ENCODE measurements around the gene SYT15. TPM values are rescaled to one million over a fixed set of nuclear protein-coding genes. Genes with fewer than 3 reads are reported as not detected.

The SYT15 gene
- total RNA-seq, 1 experiment from 2014 or later = 0.59 TPM

- H2BK5ac ChIP-seq (ENCODE audit: insufficient read length, low read length) = no peak overlapping the region
- no peaks in the 10 kb centered on the region for H3K9me3 Mint-ChIP-seq
- no peak overlapping the region for H3K27ac Mint-ChIP-seq
- no peak overlapping the region for H3K14ac ChIP-seq (ENCODE audit: insufficient read depth, low read length)
- no peak overlapping the region for H2BK15ac ChIP-seq (ENCODE audit: low read depth, low read length)
- H4K5ac ChIP-seq (ENCODE audit: insufficient read length, low read depth, low read length) = no peak overlapping the region
- no peak overlapping the region for H3K4ac ChIP-seq (ENCODE audit: low read depth, low read length)
- H3K18ac ChIP-seq (ENCODE audit: insufficient read length, low read depth, low read length) = no peak overlapping the region
- no peak overlapping the region for H2AFZ ChIP-seq (ENCODE audit: low read length)
- H2BK20ac ChIP-seq (ENCODE audit: low read depth, low read length, poor library complexity, severe bottlenecking) = no peak overlapping the region
- no peak for DNase-seq
- no peak overlapping the region for H3K23ac ChIP-seq (ENCODE audit: insufficient read length, low read depth, low read length)
- H3K27me3 ChIP-seq (ENCODE audit: insufficient read depth, low read length) = peaks cover 2% of the 10 kb centered on the region; the same call in 1 of the 2 replicates
- H3K27ac ChIP-seq (ENCODE audit: insufficient read length, low read depth, low read length) = no peak overlapping the region
- H3K9ac ChIP-seq (ENCODE audit: extremely low read depth, insufficient read length, low read length) = no peak overlapping the region
- H3K79me1 ChIP-seq (ENCODE audit: insufficient read depth, low read depth, low read length, poor library complexity, severe bottlenecking) = no peaks in the 10 kb centered on the region
- H4K8ac ChIP-seq (replicated peaks; ENCODE audit: insufficient read length, low read depth, low read length) = no peak overlapping the region
- peaks cover 14% of the 10 kb centered on the region for H3K23me2 ChIP-seq (ENCODE audit: insufficient read length, low read depth, low read length, poor library complexity, severe bottlenecking)
- no peak overlapping the region for H2AK5ac ChIP-seq (ENCODE audit: insufficient read length, low read length)
- H3K4me1 Mint-ChIP-seq = peaks cover 3 to 4% of the 10 kb centered on the region in 2 experiments; a peak in 3 of 4 replicates
- H3K4me1 ChIP-seq (ENCODE audit: insufficient read depth, low read length) = peaks cover 4% of the 10 kb centered on the region; the same call in 1 of the 2 replicates
- H4K20me1 ChIP-seq (ENCODE audit: control insufficient read depth, insufficient read depth, insufficient read length) = no peaks in the 10 kb centered on the region
- no peak overlapping the region for H4K91ac ChIP-seq (ENCODE audit: insufficient read length, low read depth, low read length)
- no peak for TF ChIP-seq CTCF (conservative IDR thresholded peaks at IDR 0.05)
- no CpG with 5 or more reads among the region's 1 CpG for WGBS (ENCODE audit: extremely low coverage, insufficient read length, low lambda C conversion rate)
- H2BK12ac ChIP-seq (ENCODE audit: insufficient read length, low read depth, low read length) = no peak overlapping the region
- no peak overlapping the region for H3K4me2 ChIP-seq (ENCODE audit: insufficient read depth, insufficient read length, low read length)
- H3K36me3 Mint-ChIP-seq (ENCODE audit: insufficient read depth in 1 of 3, low read depth in 3 of 3) = no peaks in the 10 kb centered on the region
- no peaks in the 10 kb centered on the region for H3K79me2 ChIP-seq (ENCODE audit: insufficient read depth, low read length)
- no peaks in the 10 kb centered on the region for H3K9me3 ChIP-seq (ENCODE audit: control insufficient read depth, low read depth, low read length)
- H3T11ph ChIP-seq (ENCODE audit: low read length) = no peak overlapping the region
- no peaks in the 10 kb centered on the region for H3K27me3 Mint-ChIP-seq (ENCODE audit: low read depth)
- H3K4me3 Mint-ChIP-seq = no peak overlapping the region; a peak in 2 of 5 replicates
- no peak overlapping the region for H2BK120ac ChIP-seq (ENCODE audit: low read depth, low read length, poor library complexity, severe bottlenecking)
- H3K56ac ChIP-seq (ENCODE audit: insufficient read length, low read depth, low read length) = no peak overlapping the region
Observed at GRCh38 chr10:46558122-46558391, 20.9 kb upstream of the SYT15 start.
